Renal pelvis (tissue), 12 donors: ENCODE measurements around the gene BRSK1. TPM values are rescaled to one million over a fixed set of nuclear protein-coding genes. Genes with fewer than 3 reads are reported as not detected.

ENCODE experiments used
- DNase-seq: peaks from one replicate; pipeline ENCODE4 v3.0.0-alpha.2; 2013
- long read RNA-seq, 16 experiments: transcript quantifications; one replicate each; lab custom pipeline, GENCODE V29; 2026
- polyA plus RNA-seq, 3 donors: library from polyadenylated mRNA; unstranded; fragments of 120-200 nt; gene quantifications; one replicate each; pipeline ENCODE4 v1.2.1, GENCODE V29; 2013; ENCODE audit not compliant: insufficient read length in 3 of 3

The BRSK1 gene
- polyA plus RNA-seq: 10 to 100 TPM; 11.5 to 18.7 (median 16.5) TPM
- long read RNA-seq, donor 1, partial matches to known transcripts: 0 of 1 reads
- long read RNA-seq, donor 1, other reads (novel, unspliced or antisense): 0 of 1 reads
- long read RNA-seq, donor 2: 0 reads
- long read RNA-seq, donor 3: 0 reads
- long read RNA-seq, donor 4, partial matches to known transcripts: 0 of 1 reads
- long read RNA-seq, donor 4, other reads (novel, unspliced or antisense): 0 of 1 reads
- long read RNA-seq, donor 5: 0 reads
- long read RNA-seq, donor 6: 0 reads
- long read RNA-seq, donor 7, partial matches to known transcripts: 0 of 1 reads
- long read RNA-seq, donor 7, other reads (novel, unspliced or antisense): 0 of 1 reads
- long read RNA-seq, donor 8: 0 reads
- long read RNA-seq, donor 9: 0 reads
- long read RNA-seq, donor 10, partial matches to known transcripts: 0 of 1 reads
- long read RNA-seq, donor 10, other reads (novel, unspliced or antisense): 0 of 1 reads
- long read RNA-seq, donor 11: 0 reads
- long read RNA-seq, donor 12, partial matches to known transcripts: 0 of 3 reads
- long read RNA-seq, donor 12, other reads (novel, unspliced or antisense): 0 of 3 reads
- long read RNA-seq, donor 13: 0 reads
- long read RNA-seq, donor 14, partial matches to known transcripts: 0 of 1 reads
- long read RNA-seq, donor 14, other reads (novel, unspliced or antisense): 0 of 1 reads
- long read RNA-seq, donor 15, partial matches to known transcripts: 0 of 1 reads
- long read RNA-seq, donor 15, other reads (novel, unspliced or antisense): 0 of 1 reads
- long read RNA-seq, donor 16, partial matches to known transcripts: 0 of 1 reads
- long read RNA-seq, donor 16, other reads (novel, unspliced or antisense): 0 of 1 reads

DNA sequence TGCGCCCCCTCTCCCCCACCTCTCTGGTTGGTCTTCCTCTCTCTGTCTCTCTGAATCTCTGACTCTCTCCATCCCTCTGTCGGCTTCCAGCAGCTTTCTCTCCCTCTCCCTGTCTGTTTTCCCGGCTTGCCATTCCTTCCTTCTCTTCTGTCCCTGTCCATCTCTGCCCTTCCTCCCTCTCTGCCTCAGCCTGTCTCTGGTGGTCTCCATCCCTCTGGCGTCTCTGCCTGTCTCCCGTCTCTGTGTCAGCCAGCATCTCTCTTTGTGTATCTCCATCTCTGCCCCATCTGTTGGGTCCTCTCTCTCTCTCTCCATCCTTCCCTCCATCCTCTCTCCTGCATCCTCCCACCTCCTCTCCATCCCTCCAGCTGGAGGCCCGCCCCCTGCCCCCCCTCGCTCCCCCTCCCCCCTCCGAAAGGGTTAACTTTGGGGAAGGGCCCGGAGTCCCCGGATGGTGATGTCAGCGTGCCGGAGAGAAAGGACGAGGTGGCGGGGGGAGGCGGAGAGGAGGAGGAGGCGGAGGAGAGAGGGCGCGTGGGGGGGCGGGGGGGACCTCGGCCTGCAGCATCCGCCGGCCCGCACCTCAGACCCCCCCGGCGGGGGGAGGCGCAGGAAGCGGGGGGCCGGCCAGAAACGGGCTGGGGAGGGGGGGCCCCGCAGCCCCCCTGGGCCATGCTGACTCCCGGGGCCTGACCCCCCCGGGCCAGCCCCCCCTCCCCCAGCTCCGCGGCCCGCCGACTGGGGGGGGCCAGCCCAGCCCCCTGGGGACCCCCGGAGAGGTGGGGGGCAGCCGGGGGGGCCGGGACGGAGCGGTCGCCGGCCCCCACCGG, at the start of gene BRSK1:
TSS of gene BRSK1 (plus strand) at position 450 of the 830 bp plus-strand sequence. CDS start 446 bp downstream, outside the sequence.
- DNase-seq: peak; percentile 76

DNA sequence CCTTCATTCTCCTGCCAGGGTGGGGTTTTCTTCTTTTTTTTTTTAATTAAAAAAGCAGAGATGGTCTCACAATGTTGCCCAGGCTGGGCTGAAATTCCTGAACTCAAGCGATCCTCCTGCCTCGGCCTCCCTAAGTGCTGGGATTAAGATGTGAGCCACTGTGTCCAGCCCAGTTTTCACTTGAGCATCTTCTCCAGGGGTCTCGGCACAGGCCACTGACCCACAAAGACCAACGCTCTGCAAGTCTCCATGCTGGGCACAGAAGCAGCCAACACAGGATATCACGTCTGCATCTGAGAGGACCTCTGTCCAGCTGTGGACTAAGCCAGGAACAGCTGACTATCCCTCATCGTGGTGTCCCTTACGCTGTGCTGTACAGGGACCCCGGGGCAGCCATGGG, 45.8 kb upstream of the BRSK1 start:
- no peak for DNase-seq

DNA sequence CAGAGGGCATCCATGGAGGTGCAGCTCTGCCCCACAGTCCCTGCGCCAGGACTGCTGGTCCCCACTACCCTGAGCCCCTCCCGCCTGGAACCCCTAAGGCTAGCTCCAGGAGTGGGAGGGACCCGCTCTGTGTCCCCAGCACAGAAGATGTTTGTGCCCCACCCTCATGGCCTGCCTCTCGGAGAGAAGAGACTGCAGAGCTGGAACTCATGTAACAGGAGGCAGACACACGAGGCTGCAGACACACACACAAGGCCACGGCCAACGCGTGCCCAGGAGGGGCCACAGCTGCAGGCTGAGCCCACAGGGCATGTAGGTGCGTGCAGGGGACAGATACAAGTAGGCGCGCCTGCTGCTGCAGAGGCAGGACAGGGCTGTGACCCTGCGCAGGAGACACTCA, 44.8 kb upstream of the BRSK1 start:
- no peak for DNase-seq

DNA sequence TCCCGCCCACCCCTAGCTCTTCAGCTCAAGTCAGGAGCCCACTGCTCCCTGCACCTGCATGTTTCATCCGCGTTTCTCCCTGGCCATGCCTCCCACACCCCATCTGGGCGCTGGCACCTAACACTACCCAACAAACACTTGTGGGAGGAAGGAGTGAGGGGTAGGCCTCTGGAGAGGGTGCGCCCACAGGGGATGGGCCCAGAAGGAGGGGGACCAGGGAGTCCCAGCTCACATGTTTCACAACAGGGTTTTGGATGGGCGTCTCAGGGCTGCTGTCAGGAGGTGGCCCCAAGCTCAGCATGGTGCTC, 43.1 kb upstream of the BRSK1 start:
- no peak for DNase-seq

DNA sequence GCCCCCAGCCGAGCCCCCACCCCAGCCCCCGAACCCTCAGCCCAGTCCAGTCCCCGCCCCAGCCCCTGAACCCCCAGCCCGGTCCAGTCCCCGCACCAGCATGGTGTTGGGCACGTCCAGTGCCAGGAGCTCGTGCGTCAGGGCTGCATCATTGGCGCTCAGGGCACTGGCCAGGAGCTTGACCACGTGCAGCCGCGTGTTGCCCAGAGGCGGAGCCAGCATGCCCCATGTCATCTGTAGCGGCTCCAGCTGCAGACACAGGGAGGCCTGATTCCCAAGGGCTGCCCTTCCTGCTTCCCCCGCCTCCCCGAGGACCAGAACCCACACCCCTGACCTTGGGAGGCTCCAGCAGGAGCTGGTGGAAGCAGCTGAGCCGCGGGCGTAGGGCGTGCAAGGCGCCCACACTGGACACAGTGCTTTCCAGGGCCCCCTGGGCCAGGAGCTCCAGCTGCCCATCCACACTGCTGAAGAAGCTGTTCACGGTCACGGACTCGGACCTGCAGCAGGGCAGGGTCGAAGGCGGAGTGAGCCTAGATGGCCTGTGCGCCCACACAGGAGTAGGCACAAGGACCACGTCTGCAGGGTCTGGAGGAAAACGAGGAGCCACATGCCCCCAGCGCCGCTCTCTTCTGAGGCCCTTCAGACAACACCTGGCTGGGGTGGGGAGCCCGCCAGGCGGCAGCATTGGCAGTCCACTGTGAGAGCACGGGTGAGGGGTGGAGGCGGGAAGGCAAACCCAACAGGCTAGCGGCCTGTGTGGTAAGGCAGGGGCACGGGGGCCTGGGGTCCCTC, 42.5 kb upstream of the BRSK1 start:
- DNase-seq: no peak

DNA sequence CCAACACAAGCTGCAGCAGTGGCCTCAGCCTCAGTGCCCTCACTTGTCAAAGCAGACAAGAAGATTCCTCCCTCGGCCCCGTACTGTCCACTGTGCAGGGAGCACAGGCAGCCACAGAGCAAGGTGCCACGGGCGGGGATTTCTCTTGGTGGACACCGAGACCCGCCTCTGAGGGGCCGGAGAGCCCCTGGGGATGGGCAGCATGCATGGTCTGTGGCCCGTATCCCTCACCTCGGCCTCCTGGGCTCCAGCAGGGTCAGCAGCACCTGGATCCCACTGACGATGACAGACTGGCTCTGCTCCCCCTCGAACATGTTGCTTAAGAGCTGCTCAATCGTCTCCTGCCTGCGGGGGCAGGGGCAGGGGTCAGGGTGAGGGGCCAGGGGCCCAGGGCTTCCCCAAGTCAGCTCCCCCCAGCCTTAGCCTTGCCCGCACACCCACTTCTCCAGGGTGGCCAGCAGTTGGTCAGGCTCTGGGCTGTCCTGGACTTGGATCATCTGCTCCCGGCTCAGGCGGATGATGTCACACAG, 41.8 kb upstream of the BRSK1 start:
- DNase-seq: no peak

DNA sequence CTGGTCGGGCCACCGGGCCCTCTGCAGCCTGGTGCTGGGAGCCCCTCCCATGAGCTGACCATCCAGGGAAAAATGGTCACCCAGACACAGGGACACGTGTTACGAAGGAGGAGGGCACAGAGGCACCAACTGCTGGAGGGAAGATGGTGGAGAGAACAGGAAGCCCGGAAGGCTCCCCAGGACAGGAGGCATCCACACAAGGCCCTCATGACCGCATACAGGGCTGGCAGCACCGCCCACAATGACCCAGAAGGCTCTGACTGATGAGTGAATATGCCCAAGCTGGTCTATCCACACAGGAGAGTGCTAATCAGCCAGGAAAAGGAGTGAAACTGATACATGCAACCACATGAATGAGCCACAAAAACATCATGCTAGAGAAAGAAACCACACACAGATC, 41.3 kb upstream of the BRSK1 start:
- no peak for DNase-seq

DNA sequence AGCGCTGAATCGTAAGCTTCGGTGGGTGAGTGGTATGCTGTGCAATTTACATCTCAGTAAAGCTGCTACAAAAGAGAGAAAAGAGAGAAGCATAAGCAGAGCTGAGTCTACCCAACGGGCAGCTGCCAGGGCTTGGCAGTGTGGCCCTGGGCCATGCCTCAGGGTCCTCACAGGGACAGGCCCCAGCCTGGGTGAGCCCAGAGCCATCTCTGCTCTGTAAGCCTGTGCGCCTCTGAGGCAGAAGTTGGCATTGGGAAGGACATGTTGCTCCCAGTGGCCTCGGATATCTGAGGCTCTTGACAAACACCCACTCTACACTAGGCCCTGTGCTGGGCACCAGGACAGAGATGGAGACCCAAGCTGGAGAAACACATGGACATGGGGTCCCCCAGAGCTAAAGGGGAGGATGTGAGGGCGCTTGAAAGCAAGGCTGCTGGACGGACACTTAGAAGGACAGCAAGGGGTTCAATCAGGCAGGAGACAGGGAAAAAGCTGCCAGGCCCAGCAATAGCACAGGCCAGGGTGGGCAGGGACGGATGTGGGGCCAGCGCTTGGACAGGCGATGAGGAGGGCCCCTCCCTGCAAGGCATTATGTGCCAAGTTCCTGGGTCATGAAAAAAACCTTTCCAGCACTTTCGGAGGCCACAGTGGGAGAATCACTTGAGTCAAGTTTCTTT, 39.7 kb upstream of the BRSK1 start:
- DNase-seq: no peak

DNA sequence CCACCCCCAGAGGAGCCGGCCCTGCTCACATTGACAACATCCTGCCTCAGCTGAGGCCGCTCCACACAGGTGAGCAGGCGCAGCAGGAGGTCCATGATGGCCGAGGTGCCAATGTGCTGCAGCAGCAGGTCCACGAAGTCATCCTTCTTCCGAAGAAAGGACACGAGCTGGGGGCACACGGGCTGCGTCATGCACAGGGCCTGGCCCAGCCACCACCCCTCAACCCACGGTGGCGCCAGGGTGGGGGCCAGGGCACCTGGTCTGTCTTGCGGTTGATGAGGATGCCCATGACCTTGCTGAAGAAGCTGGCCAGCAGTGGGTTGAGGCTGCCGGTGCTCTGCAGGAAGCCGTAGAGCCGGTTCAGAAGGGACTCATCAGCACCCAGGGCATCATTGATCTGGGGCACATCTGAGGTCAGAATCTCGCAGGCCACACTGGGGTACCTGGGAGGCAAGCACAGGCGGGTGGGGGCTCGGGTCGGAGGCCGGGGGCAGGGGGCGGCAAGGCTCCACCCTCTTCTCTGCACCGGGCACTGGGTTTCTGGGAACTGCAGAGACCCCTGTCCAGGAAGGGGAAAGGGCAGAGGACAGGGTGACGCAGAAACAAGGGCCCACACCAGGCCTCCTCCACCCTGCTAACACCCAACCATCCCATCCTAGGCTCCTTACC, 38.4 kb upstream of the BRSK1 start:
- no peak for DNase-seq

DNA sequence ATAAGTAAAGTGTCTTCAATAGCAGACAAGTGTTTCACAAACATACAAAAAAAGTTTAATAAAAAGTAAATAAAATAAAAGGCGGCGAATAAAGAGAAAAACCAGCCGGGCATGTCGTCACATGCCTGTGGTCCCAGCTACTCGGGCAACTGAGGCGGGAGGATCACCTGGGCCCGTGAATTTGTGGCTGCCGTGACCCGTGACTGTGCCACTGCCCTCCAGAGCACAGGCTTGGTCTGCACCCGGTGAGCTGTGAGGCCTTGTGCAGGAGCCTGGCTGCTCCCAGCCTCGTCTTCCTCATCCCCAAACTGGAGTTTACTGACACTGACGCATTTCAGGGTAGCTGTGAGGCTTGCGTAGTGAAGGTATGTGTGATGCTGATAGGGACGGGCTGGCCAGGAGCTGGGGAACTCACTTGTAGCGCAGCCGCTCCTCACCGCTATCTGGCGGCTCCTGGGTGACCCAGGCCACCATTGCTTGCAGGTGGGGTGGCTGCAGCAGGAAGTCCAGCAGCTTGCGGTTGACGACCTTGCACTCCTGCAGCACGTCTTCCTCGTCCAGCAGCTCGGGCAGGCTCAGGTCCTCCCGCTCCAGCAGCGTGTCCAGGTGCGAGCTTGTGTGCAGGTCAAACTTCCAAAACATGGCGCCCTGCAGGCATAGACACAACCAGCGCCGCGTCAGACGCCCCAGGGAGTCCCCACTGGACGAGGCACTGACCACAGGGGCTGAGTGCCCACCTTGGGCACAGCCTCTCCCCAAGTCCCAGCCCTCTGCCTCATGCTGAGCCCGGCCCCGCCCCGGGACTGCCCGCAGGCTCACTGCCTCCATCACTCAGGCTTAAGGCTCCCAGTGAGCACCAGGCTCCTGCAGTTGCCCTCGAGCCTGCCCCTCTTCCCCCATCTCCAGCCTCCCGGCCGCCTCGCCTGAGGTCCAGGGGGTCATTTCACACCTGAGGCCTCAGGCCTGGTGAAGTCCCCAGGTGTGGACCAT, 37.0 kb upstream of the BRSK1 start:
- DNase-seq: no peak

DNA sequence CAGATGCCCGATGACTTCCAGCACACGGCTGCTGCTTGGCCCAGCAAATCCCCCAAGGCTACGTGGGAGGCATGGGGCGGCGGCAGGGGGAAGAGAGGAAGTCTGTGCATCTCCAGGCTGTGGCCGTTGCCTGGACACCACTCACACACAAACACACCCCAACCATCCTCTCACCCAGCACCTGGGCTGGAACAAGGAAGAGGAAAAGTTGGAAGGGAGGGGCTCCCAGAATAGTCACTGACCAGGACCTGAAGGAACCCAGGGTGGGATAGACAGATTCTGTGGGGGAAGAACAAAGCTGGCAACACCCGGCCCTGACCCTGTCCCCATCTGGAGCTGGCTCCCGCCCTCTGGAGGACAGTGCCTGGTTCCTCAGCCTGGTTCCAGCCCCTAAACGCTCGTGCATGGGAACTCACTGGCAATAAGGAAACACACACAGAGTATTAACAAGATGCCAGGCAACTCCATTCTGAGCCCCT, 36.1 kb upstream of the BRSK1 start:
- DNase-seq: no peak

DNA sequence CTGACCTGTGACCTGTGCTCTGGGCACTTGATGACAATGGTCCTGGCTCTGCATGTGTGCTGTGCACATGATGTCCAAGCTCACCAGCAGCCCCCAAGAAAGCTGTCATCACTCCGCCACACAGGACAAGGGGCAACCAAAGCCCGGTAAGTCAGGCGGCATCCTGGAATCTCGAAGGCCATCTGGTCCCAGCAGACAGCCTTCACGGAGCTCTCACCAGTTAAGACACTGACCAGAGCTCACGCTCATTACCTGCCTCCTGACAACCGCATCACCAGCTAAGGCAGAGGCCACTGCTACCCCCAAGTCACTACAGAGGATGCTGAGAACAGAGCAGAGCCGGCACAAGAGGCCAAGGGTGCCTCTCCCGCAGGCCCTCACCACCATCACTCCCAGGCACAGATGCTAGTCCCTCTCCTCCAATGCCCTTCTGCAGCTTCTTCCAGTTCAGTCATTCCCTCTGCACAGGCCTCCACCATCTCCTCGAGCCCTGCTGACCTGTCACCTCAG, 35.6 kb upstream of the BRSK1 start:
- no peak for DNase-seq

DNA sequence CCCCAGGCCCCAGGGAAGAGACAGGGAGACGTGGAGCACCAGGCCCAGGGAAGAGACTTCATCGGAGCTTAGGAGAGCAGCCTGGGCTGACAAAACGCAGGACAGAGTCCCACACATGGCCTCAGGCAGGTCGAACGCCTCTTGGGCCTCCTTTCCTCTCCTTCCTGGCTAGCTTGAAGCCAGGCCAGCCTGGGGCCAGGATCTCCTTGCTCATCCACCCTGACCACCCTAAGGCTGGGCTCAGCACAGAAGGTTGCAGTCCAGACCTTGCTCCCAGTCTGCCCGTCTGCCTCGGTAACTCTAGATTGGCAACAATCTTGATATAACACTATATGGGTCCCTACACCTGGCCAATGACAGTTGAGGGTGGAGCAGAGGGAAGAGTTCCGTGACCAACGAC, 35.1 kb upstream of the BRSK1 start:
- DNase-seq: no peak

DNA sequence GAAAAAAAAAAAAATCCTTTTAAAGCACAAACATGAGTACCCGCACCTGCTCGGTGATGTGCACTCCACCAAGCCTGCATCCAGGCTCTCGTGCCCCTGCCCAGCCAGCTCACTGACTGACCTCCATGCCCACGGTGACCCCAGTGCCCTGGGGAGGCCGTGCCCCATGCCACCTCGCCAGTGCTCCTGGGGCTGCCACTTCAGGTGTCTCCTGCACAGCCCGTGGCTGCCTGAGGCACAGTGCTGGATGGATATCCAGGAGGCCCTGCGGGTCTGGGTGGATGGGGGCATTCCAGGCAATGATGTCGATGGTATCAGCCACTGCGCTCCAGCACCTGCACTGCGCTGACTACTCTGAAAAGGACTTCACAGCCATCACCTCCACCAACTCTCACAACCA, 34.0 kb upstream of the BRSK1 start:
- DNase-seq: no peak

DNA sequence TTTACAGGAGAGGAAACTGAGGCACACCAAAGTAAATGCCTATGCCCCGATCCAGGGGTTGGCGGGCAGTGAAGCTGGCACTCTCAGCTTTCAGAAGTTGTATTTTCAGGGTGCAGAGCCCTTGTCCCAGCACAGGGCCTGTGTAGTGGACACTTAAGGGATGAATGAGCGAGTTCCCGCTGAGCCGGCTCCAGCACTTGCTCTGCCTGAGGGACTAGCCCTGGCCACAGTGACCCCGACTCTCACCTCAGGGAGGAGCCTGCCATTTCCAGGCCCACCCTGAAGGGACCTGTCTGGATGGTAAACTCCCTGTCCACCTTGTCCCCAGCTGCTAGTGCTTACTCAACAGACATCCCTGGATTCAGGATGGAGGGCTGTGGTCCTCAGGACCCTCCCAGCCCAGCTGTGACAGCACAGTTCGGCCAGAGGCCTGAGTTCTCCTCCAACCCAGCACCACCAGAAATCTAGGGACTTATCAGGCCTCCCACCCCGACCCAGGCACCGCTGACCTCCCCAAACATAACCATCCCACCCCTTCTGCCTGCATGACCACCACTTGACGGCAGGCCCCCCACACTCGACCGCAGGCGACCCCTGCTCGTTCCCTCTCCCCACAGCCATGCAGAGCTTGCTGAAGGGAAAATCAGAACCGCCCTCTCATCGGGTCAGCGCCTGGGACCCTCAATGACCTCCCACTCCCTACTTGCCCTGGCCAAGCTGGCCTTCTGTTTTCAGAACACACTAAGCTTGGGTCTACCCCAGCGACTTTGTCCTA, 33.3 kb upstream of the BRSK1 start:
- DNase-seq: no peak

DNA sequence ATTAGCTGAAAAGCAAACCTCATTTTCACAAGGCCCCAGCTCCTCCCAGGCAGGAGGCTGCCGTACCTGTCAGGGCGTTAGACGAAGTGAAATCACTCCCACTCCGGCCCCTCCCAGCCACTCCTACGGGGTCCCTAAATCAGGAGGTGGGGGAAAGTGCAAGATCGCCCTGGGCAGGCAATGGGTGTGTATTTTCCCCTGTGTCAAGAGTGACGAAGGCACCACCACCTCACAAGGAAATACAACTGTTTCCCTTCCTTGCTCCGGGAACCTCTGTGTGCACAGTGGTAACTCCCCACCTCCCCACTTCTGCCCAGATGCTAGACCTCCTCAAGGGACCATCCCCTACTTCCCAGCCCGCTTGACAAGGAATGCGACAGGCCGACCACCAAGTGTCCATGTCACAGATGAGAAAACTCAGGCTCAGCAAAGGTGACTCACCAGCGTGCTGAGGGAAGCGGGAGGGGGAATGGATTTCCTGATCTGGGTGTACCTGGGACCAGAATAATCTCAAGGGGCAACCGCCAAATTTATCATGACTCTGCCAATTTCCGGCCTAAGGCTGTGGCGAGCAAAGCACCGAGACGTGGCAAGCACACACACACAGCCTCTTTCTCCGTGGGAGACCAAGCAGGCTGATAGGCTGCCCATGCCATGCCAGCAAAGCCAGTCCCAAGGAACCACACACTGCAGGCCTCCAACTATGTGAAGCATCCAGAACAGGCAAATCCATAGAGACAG, 32.3 kb upstream of the BRSK1 start:
- no peak for DNase-seq
